ENCODE data around the gene CAP1. TPM values are rescaled to one million over a fixed set of nuclear protein-coding genes. Genes with fewer than 3 reads are reported as not detected.

The CAP1 gene
- polyA plus RNA-seq, 4 donors: 179 to 207 (median 194) TPM

DNA sequence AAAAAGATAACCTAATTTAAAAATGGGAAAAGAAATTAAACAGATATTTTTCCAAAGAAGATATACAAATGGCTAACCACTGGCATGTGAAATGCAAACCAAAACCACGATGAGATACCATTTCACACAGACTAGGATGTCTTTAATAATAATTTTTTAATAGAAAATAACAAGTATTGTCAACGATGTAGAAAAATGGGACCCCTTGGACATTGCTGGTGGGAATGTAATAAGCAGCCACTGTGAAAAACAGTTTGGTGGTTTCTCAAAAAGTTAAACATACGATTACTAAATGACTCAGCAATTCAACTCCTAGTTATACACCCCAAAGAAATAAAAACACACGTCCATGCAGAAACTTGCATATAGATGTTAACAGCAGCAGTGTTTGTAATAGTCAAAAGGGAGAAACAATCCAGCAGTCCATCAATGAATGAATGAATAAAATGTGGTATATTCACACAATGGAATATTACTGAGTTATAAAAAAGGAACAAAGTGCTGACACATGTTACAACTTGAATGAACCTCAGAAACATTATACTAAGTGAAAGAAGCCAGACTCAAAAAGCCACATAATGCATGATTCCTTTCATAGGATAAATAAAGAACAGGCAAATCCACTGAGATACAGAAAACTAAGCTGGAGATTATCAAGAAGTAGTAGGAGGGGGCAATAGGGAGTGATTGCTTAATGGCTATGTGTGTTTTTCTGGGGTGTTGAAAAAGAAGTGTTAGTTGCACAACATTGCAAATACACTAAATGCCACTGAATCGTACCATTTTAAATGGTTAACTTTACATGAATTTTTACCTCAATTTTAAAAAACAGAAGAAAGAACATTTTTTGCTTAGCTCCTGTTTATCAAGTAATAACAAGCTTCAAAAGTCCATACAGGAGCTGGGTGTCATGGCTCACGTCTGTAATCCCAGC is 52.4 kb downstream of the CAP1 start:
- DNase-seq (ENCODE audit: low read depth in 4 of 4, low spot score in 3 of 4): no peak

DNA sequence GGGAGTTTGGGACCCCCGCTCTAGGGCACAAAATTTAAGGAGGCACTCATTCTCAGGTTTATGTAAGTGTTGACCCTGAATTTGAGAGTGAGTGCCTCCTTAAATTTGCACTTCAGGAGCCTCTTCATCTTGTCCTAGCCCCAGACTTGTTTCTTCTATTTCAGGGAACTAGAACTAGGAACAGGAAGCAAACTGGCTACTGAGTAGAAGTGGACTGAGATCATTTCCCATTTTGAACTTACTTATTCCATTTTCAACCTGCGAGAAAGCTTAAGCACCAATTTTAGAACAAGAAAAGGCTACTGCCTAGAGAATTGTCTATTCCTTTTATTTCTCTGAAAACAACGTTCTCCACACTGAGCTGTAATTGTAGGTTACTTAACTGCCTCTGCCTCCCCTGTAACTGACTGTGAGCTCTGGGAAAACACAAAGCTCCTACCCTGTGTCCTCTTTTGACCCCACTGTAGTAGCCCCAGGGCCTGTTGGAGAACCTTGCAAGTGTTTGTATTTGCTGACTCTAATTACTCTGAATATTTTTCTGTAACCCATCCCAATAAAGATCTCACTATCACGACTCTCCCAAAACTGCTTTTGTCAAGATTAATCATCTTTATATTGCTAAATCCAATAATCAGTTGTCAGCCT is 54.1 kb downstream of the CAP1 start:
- DNase-seq (ENCODE audit: low read depth in 4 of 4, low spot score in 3 of 4): no peak

DNA sequence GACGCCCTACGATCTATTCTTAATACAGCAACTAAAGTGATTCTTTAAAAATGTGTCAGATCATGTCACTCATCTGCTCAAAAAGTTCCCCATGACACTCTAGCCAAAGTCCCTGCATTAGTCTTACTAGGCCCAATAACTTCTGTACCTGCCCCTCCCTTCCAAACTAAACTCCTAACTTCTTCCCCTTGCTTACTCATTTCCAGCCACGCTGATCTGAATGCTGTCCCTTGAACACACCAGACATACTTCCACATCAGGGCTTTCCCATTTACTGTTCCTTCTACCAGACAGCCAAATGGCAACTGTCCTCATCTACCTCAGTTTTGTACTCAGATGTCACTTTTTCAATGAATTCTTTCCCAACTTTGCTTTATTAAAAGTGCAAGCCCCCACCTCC is 55.3 kb downstream of the CAP1 start:
- no peak for DNase-seq (ENCODE audit: low read depth in 4 of 4, low spot score in 3 of 4)

GRCh38 chr1:40096646-40096976 is 56.1 kb downstream of the CAP1 start:
- DNase-seq (ENCODE audit: low read depth in 4 of 4, low spot score in 3 of 4): no peak

- DNase-seq (ENCODE audit: low read depth in 4 of 4, low spot score in 3 of 4): peak; percentile 42 to 70 (median 48)
These were observed 56.7 kb downstream of the CAP1 start, which contains the start of gene PPT1 for GRCh38 chr1:40096977-40097782. PPT1 (minus strand) TSS chr1:40097252; CDS start chr1:40097238, 14 bp downstream.

DNA sequence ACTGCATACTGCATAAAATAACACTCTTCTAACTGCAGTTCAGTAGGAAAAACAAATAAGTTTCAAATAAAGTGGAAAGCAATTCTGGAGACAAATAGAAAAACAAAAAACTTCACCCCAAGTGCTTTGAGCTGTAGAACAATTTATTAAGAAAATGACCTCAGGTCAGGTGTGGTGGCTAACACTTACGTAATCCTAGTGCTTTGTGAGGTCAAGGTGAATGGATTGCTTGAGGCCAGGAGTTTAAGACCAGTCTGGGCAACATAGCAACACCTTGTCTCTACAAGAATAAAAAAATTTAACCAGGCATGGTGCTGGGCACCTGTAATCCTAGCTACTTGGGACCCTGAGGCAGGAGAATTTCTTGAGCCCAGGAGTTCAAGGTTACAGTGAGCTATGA is 61.5 kb downstream of the CAP1 start:
- no peak for DNase-seq (ENCODE audit: low read depth in 4 of 4, low spot score in 3 of 4)

DNA sequence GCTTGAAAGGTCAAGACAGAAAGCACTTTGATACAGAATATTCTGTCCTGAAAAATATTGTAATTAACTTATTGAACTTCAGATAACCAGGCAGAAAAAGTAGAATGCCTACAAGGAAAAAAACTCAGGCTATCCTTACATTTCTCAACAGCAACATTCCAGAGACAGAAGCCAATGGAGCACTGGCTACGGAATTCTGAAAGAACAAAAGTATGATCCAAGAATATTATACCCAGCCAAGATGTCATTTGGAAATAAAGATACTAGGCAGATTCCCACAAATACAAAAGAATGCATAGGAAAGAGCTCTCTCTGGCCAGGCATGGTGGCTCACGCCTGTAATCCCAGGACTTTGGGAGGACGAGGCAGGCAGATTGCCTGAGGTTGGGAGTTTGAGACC is 62.4 kb downstream of the CAP1 start:
- DNase-seq (ENCODE audit: low read depth in 4 of 4, low spot score in 3 of 4): no peak

- DNase-seq (ENCODE audit: low read depth in 4 of 4, low spot score in 3 of 4): no peak
These were observed 64.5 kb downstream of the CAP1 start for GRCh38 chr1:40105028-40105427.

- no peak for DNase-seq (ENCODE audit: low read depth in 4 of 4, low spot score in 3 of 4)
These were observed 66.9 kb downstream of the CAP1 start for GRCh38 chr1:40107290-40107959.

DNA sequence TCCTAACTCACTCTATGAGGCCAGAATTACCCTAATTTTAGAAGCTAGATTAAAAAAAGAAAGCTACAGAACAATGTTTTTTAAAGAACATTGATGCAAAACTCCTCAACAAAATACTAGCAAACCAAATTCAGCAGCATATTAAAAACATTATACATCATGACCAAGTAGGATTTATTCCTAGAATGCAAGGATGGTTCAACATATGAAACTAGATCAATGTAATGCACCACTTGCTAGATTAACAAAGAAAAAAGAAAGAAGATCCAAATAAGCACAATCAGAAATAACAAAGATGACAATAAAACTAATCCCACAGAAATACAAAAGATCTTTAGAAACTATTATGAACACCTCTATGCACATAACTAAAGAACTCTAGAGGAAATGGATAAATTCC is 69.9 kb downstream of the CAP1 start:
- DNase-seq (ENCODE audit: low read depth in 4 of 4, low spot score in 3 of 4): no peak

DNA sequence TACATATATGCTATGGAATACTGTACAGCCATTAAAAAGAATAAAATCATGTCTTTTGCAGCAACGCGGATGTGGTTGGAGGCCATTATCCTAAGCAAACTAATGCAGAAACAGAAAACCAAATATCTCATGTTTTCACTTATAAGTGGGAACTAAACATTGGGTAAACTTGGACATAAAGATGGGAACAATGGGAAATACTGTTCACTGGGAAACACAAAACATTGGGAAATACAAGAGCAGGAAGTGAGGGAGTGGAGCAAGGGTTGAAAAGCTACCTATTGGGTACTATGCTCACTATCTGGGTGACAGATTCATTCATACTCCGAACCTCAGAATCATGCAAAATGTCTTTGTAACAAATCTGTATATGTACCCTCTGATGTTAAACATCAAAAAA is 73.9 kb downstream of the CAP1 start:
- DNase-seq (ENCODE audit: low read depth in 4 of 4, low spot score in 3 of 4): no peak

- no peak for DNase-seq (ENCODE audit: low read depth in 4 of 4, low spot score in 3 of 4)
These were observed 79.6 kb downstream of the CAP1 start for GRCh38 chr1:40120128-40120527.

Other genes starting within 250 kb of the CAP1 start
- 10 to 100 TPM; 30.8 to 34.4 (median 32.3) TPM for gene TRIT1, start 157.2 kb upstream of the CAP1 start, polyA plus RNA-seq (ENCODE audit: insufficient read length in 4 of 4)
- 10 to 100 TPM in 2 of 4 donors, 1 to 10 TPM in 2; 7.8 to 11.5 (median 9.6) TPM for gene MYCL, start 138.8 kb upstream of the CAP1 start, polyA plus RNA-seq (ENCODE audit: insufficient read length in 4 of 4)
- 1 to 10 TPM; 2.2 to 3.2 (median 2.8) TPM for gene MFSD2A, start 85.6 kb upstream of the CAP1 start, polyA plus RNA-seq (ENCODE audit: insufficient read length in 4 of 4)
- 100 to 1,000 TPM; 103 to 134 (median 122) TPM for gene PPT1, start 56.5 kb downstream of the CAP1 start, polyA plus RNA-seq (ENCODE audit: insufficient read length in 4 of 4)
- 10 to 100 TPM; 22.1 to 26.8 (median 24.4) TPM for gene RLF, start 120.7 kb downstream of the CAP1 start, polyA plus RNA-seq (ENCODE audit: insufficient read length in 4 of 4)
- not detected for gene TMCO2, start 207.2 kb downstream of the CAP1 start, polyA plus RNA-seq (ENCODE audit: insufficient read length in 4 of 4)
- gene ZMPSTE24, start 217.5 kb downstream of the CAP1 start, polyA plus RNA-seq (ENCODE audit: insufficient read length in 4 of 4): 10 to 100 TPM; 57.6 to 68.3 (median 66.0) TPM

Measured in right renal pelvis (tissue), 4 donors.